K562 (cell line): ENCODE data around the gene MRPS10. TPM values are rescaled to one million over a fixed set of nuclear protein-coding genes. Genes with fewer than 3 reads are reported as not detected.
A peak's percentile ranks its signal among the peaks of the same experiment; 100 is the strongest.

Experiments
- BCL6 ChIP-seq: fragments of 250-450 bp; sonication (Bioruptor Pico); IDR thresholded peaks from 2 replicates; pipeline ENCODE4 v1.4.0; 2020
- CEBPB ChIP-seq: fragments of 450-650 bp; IDR thresholded peaks from 2 replicates; pipeline ENCODE4 v1.6.1; 2016; ENCODE audit warnings: missing genetic modification characterization, missing compliant biosample characterization
- ELK1 ChIP-seq: sonication (generic); formaldehyde crosslinking; IDR thresholded peaks from 2 replicates; pipeline ENCODE4 v1.8.1; 2022; ENCODE audit warnings: missing genetic modification reagents
- MTA1 ChIP-seq: fragments of 450-650 bp; IDR thresholded peaks from 2 replicates; pipeline ENCODE4 v1.6.1; 2017; ENCODE audit warnings: borderline replicate concordance
- SUPT5H ChIP-seq: fragments of 450-650 bp; IDR thresholded peaks from 2 replicates; pipeline ENCODE4 v1.6.1; 2016
- TBL1XR1 ChIP-seq, 2 experiments: IDR thresholded peaks; 2 replicates each; pipeline ENCODE4 v1.6.1; 2012; ENCODE audit warnings: improper control_type of control experiment in 2 of 2, low read length in 2 of 2, mild to moderate bottlenecking in 1 of 2
- U2AF1 ChIP-seq: fragments of 200-400 bp; formaldehyde crosslinking; optimal IDR thresholded peaks from 2 replicates; pipeline ENCODE3; 2017; ENCODE audit warnings: mild to moderate bottlenecking, low read depth, low read length, moderate library complexity
- ZKSCAN3 ChIP-seq: fragments of 250-450 bp; sonication (Bioruptor Pico); IDR thresholded peaks from 2 replicates; pipeline ENCODE4 v1.4.0; 2020
- polyA plus RNA-seq, 8 experiments: library from polyadenylated mRNA; depleted of rRNA in 4 of 8; stranded (reverse) in 5 of 8; unstranded in 3 of 8; fragments of >200 nt; fragmentation: Nextera tagmentation in 2 of 8; fragmentation: Illumina TruSeq in 1 of 8; extraction: Ambion mirVana in 2 of 8; extraction: Trizol in 1 of 8; gene quantifications; 2 replicates each; pipeline versions ENCODE4 v1.2.1 to v1.2.3, GENCODE V29; 2011 to 2014; ENCODE audit warnings: inconsistent platforms in 1 of 8, missing spikeins in 1 of 8
- total RNA-seq, 7 experiments: library from RNA; depleted of rRNA in 6 of 7; stranded (reverse); fragments of >200 nt in 6 of 7; fragmentation: Illumina TruSeq in 2 of 7; extraction: Trizol in 2 of 7; gene quantifications; 2 replicates each; pipeline versions ENCODE4 v1.2.1 to v1.2.3, GENCODE V29; 2011 to 2021; ENCODE audit warnings: low replicate concordance in 1 of 7
- TF ChIP-seq, protein P1 (sequence below), 2 experiments: fragments of 450-650 bp in 1 of 2; sonication (generic) in 1 of 2; formaldehyde crosslinking in 1 of 2; IDR thresholded peaks; 2 replicates each; pipeline versions ENCODE4 v1.7.1 to v1.9.0; 2016 to 2022; ENCODE audit warnings: inconsistent platforms in 1 of 2, mild to moderate bottlenecking in 1 of 2, missing genetic modification reagents in 1 of 2
- TF ChIP-seq, protein P2 (sequence below): fragments of 250-450 bp; sonication (Bioruptor Pico); IDR thresholded peaks from 2 replicates; pipeline ENCODE4 v1.9.0; 2021; ENCODE audit warnings: mild to moderate bottlenecking
- TF ChIP-seq, protein P3 (sequence below): fragments of 250-450 bp; sonication (Bioruptor Pico); IDR thresholded peaks from 2 replicates; pipeline ENCODE4 v1.4.0; 2020; ENCODE audit warnings: mild to moderate bottlenecking, moderate library complexity
- TF ChIP-seq, protein P4 (sequence below), 2 experiments: IDR thresholded peaks; 2 replicates each; pipeline ENCODE4 v1.6.1; 2011; ENCODE audit warnings: borderline replicate concordance in 1 of 2, control low read depth in 1 of 2, low read depth in 1 of 2, low read length in 1 of 2, mild to moderate bottlenecking in 1 of 2, mixed read lengths in 1 of 2, moderate library complexity in 1 of 2; ENCODE audit not compliant: insufficient read depth in 1 of 2, insufficient read length in 1 of 2, poor library complexity in 1 of 2, severe bottlenecking in 1 of 2; ENCODE audit errors: extremely low read depth in 1 of 2

Gene MRPS10
- total and polyA plus RNA-seq, 9 of the 15 experiments (the other 6 are each of a cell fraction or from before 2014, with no cell fraction given): 48.6 to 166 (median 93.7) TPM

- TF ChIP-seq, protein P1, sequence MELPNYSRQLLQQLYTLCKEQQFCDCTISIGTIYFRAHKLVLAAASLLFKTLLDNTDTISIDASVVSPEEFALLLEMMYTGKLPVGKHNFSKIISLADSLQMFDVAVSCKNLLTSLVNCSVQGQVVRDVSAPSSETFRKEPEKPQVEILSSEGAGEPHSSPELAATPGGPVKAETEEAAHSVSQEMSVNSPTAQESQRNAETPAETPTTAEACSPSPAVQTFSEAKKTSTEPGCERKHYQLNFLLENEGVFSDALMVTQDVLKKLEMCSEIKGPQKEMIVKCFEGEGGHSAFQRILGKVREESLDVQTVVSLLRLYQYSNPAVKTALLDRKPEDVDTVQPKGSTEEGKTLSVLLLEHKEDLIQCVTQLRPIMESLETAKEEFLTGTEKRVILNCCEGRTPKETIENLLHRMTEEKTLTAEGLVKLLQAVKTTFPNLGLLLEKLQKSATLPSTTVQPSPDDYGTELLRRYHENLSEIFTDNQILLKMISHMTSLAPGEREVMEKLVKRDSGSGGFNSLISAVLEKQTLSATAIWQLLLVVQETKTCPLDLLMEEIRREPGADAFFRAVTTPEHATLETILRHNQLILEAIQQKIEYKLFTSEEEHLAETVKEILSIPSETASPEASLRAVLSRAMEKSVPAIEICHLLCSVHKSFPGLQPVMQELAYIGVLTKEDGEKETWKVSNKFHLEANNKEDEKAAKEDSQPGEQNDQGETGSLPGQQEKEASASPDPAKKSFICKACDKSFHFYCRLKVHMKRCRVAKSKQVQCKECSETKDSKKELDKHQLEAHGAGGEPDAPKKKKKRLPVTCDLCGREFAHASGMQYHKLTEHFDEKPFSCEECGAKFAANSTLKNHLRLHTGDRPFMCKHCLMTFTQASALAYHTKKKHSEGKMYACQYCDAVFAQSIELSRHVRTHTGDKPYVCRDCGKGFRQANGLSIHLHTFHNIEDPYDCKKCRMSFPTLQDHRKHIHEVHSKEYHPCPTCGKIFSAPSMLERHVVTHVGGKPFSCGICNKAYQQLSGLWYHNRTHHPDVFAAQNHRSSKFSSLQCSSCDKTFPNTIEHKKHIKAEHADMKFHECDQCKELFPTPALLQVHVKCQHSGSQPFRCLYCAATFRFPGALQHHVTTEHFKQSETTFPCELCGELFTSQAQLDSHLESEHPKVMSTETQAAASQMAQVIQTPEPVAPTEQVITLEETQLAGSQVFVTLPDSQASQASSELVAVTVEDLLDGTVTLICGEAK (IDR thresholded peaks at IDR 0.05): peak; percentile 97
- TF ChIP-seq, protein P1 (CRISPR knock-in tag; IDR thresholded peaks at IDR 0.05): peak; percentile 82
- TF ChIP-seq, protein P2, sequence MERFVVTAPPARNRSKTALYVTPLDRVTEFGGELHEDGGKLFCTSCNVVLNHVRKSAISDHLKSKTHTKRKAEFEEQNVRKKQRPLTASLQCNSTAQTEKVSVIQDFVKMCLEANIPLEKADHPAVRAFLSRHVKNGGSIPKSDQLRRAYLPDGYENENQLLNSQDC (CRISPR knock-in tag): no peak
- TF ChIP-seq BCL6: no peak
- TF ChIP-seq U2AF1: no peak
- TF ChIP-seq ZKSCAN3 (CRISPR knock-in tag): no peak
- TF ChIP-seq CEBPB (tag): peak; percentile 92
- TF ChIP-seq, protein P3, sequence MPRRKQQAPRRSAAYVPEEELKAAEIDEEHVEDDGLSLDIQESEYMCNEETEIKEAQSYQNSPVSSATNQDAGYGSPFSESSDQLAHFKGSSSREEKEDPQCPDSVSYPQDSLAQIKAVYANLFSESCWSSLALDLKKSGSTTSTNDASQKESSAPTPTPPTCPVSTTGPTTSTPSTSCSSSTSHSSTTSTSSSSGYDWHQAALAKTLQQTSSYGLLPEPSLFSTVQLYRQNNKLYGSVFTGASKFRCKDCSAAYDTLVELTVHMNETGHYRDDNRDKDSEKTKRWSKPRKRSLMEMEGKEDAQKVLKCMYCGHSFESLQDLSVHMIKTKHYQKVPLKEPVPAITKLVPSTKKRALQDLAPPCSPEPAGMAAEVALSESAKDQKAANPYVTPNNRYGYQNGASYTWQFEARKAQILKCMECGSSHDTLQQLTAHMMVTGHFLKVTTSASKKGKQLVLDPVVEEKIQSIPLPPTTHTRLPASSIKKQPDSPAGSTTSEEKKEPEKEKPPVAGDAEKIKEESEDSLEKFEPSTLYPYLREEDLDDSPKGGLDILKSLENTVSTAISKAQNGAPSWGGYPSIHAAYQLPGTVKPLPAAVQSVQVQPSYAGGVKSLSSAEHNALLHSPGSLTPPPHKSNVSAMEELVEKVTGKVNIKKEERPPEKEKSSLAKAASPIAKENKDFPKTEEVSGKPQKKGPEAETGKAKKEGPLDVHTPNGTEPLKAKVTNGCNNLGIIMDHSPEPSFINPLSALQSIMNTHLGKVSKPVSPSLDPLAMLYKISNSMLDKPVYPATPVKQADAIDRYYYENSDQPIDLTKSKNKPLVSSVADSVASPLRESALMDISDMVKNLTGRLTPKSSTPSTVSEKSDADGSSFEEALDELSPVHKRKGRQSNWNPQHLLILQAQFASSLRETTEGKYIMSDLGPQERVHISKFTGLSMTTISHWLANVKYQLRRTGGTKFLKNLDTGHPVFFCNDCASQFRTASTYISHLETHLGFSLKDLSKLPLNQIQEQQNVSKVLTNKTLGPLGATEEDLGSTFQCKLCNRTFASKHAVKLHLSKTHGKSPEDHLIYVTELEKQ (CRISPR knock-in tag): no peak
- TF ChIP-seq SUPT5H: no peak
- no peak for TF ChIP-seq MTA1
- no peak for TF ChIP-seq TBL1XR1 (IDR thresholded peaks at IDR 0.05; ENCODE audit: low read length in 2 of 2)
- TF ChIP-seq, protein P4, sequence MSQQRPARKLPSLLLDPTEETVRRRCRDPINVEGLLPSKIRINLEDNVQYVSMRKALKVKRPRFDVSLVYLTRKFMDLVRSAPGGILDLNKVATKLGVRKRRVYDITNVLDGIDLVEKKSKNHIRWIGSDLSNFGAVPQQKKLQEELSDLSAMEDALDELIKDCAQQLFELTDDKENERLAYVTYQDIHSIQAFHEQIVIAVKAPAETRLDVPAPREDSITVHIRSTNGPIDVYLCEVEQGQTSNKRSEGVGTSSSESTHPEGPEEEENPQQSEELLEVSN (IDR thresholded peaks at IDR 0.05; ENCODE audit: borderline replicate concordance in 1 of 2, extremely low read depth in 1 of 2, insufficient read depth in 1 of 2, insufficient read length in 1 of 2, low read depth in 1 of 2, low read length in 1 of 2, poor library complexity in 1 of 2, severe bottlenecking in 1 of 2): no peak
- no peak for TF ChIP-seq ELK1 (CRISPR knock-in tag)
Observed at GRCh38 chr6:42229506-42230119, 12.0 kb upstream of the MRPS10 start (continued).
